Measurements from ENCODE around the gene SNRNP40.
"Not testable (repeated sequence)": the region's sequence is repeated elsewhere in the genome, so short reads cannot be mapped to it uniquely, and the experiment has no call there.

Gene SNRNP40

GRCh38 chr1:31273619-31274018 is 23.0 kb downstream of the SNRNP40 start:
- no peak for DNase-seq

GRCh38 chr1:31272369-31272768 is 24.2 kb downstream of the SNRNP40 start:
- no peak for DNase-seq

GRCh38 chr1:31266547-31266946 is 30.0 kb downstream of the SNRNP40 start:
- DNase-seq: no peak

GRCh38 chr1:31264790-31265386 is 31.7 kb downstream of the SNRNP40 start:
- no peak for DNase-seq

GRCh38 chr1:31263408-31263807 is 33.2 kb downstream of the SNRNP40 start:
- DNase-seq: no peak

GRCh38 chr1:31262393-31262792 is 34.2 kb downstream of the SNRNP40 start:
- not testable (repeated sequence) for DNase-seq

GRCh38 chr1:31261916-31262315 is 34.7 kb downstream of the SNRNP40 start:
- DNase-seq: no peak

- no peak for DNase-seq
Observed at GRCh38 chr1:31259746-31260145, 36.8 kb downstream of the SNRNP40 start.

- DNase-seq: no peak
Observed at GRCh38 chr1:31258581-31258980, 38.0 kb downstream of the SNRNP40 start.

GRCh38 chr1:31257213-31257612 is 39.4 kb downstream of the SNRNP40 start:
- DNase-seq: no peak

- no peak for DNase-seq
Observed at GRCh38 chr1:31249854-31250253, 46.7 kb downstream of the SNRNP40 start.

- DNase-seq: no peak
Observed at GRCh38 chr1:31248276-31248675, 48.3 kb downstream of the SNRNP40 start.

- DNase-seq: no peak
Observed at GRCh38 chr1:31244326-31244725, 52.3 kb downstream of the SNRNP40 start.

- DNase-seq: no peak
Observed at GRCh38 chr1:31243501-31244286, 52.9 kb downstream of the SNRNP40 start.

GRCh38 chr1:31241321-31241720 is 55.3 kb downstream of the SNRNP40 start:
- DNase-seq: no peak

- no peak for DNase-seq
Observed at GRCh38 chr1:31239653-31240241, 56.8 kb downstream of the SNRNP40 start, which contains the start of gene NKAIN1. TSS of gene NKAIN1 (minus strand) at chr1:31239887. CDS start at chr1:31239547, 340 bp downstream.

- DNase-seq: no peak
Observed at GRCh38 chr1:31238986-31239613, 57.5 kb downstream of the SNRNP40 start.

- no peak for DNase-seq
Observed at GRCh38 chr1:31238612-31238985, 58.0 kb downstream of the SNRNP40 start.

GRCh38 chr1:31234870-31235269 is 61.7 kb downstream of the SNRNP40 start:
- no peak for DNase-seq

GRCh38 chr1:31234123-31234708 is 62.4 kb downstream of the SNRNP40 start:
- DNase-seq: no peak

GRCh38 chr1:31232689-31233088 is 63.9 kb downstream of the SNRNP40 start:
- DNase-seq: no peak

GRCh38 chr1:31231802-31232201 is 64.8 kb downstream of the SNRNP40 start:
- DNase-seq: no peak

GRCh38 chr1:31230378-31230777 is 66.2 kb downstream of the SNRNP40 start:
- DNase-seq: no peak
